ENCODE data around the gene NPW.

DNA sequence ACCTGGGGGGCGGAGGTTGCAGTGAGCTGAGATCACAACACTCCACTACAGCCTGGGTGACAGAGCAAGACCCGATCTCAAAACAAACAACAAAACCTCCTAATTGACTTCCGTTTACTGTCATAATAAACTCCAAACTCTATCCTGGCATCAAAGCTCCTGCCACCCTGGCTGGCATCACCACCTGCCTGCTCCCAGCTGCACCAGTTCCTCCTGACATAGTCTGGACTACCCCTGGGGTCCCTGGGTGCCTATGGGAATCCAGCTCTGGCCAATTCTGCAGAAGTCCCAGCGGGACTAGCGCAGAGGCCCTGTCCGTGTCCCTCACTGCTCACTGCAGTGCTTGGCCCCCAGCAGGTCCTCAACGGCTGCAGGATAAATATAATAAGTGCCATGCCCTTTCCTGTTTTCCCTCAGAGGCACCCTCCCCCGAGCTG, 27.3 kb downstream of the NPW start:
- TF ChIP-seq, protein P1, sequence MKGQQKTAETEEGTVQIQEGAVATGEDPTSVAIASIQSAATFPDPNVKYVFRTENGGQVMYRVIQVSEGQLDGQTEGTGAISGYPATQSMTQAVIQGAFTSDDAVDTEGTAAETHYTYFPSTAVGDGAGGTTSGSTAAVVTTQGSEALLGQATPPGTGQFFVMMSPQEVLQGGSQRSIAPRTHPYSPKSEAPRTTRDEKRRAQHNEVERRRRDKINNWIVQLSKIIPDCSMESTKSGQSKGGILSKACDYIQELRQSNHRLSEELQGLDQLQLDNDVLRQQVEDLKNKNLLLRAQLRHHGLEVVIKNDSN (IDR thresholded peaks at IDR 0.05): no peak
- TF ChIP-seq FOXM1 (IDR thresholded peaks at IDR 0.05; ENCODE audit: borderline replicate concordance, low read depth) (no peak), ZBTB7A (IDR thresholded peaks at IDR 0.05; ENCODE audit: low read depth) (no peak), EP300 (IDR thresholded peaks at IDR 0.05; ENCODE audit: borderline replicate concordance) (no peak), TCF12 (IDR thresholded peaks at IDR 0.05; ENCODE audit: low read depth) (no peak), TAF1 (IDR thresholded peaks at IDR 0.05; ENCODE audit: low read depth) (no peak), TEAD4 (IDR thresholded peaks at IDR 0.05) (no peak), EGR1 (IDR thresholded peaks at IDR 0.05) (no peak), CREB1 (IDR thresholded peaks at IDR 0.05; ENCODE audit: low read depth) (no peak)
- TF ChIP-seq, protein P2, sequence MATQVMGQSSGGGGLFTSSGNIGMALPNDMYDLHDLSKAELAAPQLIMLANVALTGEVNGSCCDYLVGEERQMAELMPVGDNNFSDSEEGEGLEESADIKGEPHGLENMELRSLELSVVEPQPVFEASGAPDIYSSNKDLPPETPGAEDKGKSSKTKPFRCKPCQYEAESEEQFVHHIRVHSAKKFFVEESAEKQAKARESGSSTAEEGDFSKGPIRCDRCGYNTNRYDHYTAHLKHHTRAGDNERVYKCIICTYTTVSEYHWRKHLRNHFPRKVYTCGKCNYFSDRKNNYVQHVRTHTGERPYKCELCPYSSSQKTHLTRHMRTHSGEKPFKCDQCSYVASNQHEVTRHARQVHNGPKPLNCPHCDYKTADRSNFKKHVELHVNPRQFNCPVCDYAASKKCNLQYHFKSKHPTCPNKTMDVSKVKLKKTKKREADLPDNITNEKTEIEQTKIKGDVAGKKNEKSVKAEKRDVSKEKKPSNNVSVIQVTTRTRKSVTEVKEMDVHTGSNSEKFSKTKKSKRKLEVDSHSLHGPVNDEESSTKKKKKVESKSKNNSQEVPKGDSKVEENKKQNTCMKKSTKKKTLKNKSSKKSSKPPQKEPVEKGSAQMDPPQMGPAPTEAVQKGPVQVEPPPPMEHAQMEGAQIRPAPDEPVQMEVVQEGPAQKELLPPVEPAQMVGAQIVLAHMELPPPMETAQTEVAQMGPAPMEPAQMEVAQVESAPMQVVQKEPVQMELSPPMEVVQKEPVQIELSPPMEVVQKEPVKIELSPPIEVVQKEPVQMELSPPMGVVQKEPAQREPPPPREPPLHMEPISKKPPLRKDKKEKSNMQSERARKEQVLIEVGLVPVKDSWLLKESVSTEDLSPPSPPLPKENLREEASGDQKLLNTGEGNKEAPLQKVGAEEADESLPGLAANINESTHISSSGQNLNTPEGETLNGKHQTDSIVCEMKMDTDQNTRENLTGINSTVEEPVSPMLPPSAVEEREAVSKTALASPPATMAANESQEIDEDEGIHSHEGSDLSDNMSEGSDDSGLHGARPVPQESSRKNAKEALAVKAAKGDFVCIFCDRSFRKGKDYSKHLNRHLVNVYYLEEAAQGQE (IDR thresholded peaks at IDR 0.05; ENCODE audit: low read depth): no peak
